Cerebellar cortex (tissue), 1 donor: Measurements from ENCODE around the gene DPYSL5.

ENCODE experiments used
- DNase-seq: peaks from one replicate; pipeline ENCODE4 v3.0.0-alpha.2; 2015; ENCODE audit warnings: low spot score

Gene DPYSL5

GRCh38 chr2:26932974-26933373 lies 85.0 kb downstream of the DPYSL5 start:
- no peak for DNase-seq

GRCh38 chr2:26933431-26934334 lies 85.8 kb downstream of the DPYSL5 start:
- DNase-seq = no peak

GRCh38 chr2:26934335-26934724 lies 86.4 kb downstream of the DPYSL5 start:
- no peak for DNase-seq

- no peak for DNase-seq
Measured at GRCh38 chr2:26934985-26935384, 87.1 kb downstream of the DPYSL5 start.

- DNase-seq = no peak
Measured at GRCh38 chr2:26936855-26937254, 88.9 kb downstream of the DPYSL5 start.

- peak; percentile 33 for DNase-seq
Measured at GRCh38 chr2:26938399-26939118, 90.6 kb downstream of the DPYSL5 start.

GRCh38 chr2:26940001-26940400 lies 92.1 kb downstream of the DPYSL5 start:
- DNase-seq = no peak

GRCh38 chr2:26941486-26941885 lies 93.6 kb downstream of the DPYSL5 start:
- no peak for DNase-seq

- DNase-seq = peak; percentile 80
Measured at GRCh38 chr2:26942543-26943295, 94.8 kb downstream of the DPYSL5 start.

GRCh38 chr2:26945991-26946750 lies 98.2 kb downstream of the DPYSL5 start:
- no peak for DNase-seq

GRCh38 chr2:26946841-26947784 lies 99.2 kb downstream of the DPYSL5 start:
- DNase-seq = no peak

GRCh38 chr2:26948800-26949199 lies 100.9 kb downstream of the DPYSL5 start:
- DNase-seq = no peak

GRCh38 chr2:26950246-26950645 lies 102.3 kb downstream of the DPYSL5 start:
- no peak for DNase-seq

- peak; percentile 79 for DNase-seq
Measured at GRCh38 chr2:26951236-26951635, 103.3 kb downstream of the DPYSL5 start.

- no peak for DNase-seq
Measured at GRCh38 chr2:26952374-26952773, 104.4 kb downstream of the DPYSL5 start.

- DNase-seq = no peak
Measured at GRCh38 chr2:26954135-26954534, 106.2 kb downstream of the DPYSL5 start.

- no peak for DNase-seq
Measured at GRCh38 chr2:26957041-26957440, 109.1 kb downstream of the DPYSL5 start.

- DNase-seq = no peak
Measured at GRCh38 chr2:26957534-26957933, 109.6 kb downstream of the DPYSL5 start.

GRCh38 chr2:26959331-26959730 lies 111.4 kb downstream of the DPYSL5 start:
- no peak for DNase-seq

GRCh38 chr2:26964446-26965130 lies 116.7 kb downstream of the DPYSL5 start:
- no peak for DNase-seq
